Embryonic facial prominence (tissue), 1 donor: ENCODE results near the gene STBD1.
"Not testable (repeated sequence)": the region's sequence is repeated elsewhere in the genome, so short reads cannot be mapped to it uniquely, and the experiment has no call there.

Experiments used
- DNase-seq: peaks from one replicate; pipeline ENCODE4 v3.0.0-alpha.2; 2016; ENCODE audit errors: extremely low spot score

Gene STBD1

DNA sequence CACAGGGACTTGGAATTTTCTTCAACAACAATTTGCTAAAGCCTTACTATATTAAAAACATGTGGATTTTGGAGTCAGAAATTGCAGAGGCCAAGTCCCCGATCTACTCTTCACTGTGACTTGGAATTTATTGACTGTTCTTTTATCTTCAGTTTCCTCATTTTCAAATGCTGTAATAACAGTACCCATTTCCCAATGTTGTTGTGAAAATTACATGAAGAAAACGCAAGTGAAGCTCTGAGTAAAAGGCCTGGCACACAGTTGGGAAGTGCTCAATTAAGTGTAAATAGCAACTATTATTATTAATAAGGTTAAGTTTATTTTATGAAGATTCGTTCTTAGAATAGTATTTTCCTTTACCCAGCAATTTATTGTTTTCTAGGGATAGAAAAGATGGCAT, 15.7 kb downstream of the STBD1 start:
- no peak for DNase-seq

DNA sequence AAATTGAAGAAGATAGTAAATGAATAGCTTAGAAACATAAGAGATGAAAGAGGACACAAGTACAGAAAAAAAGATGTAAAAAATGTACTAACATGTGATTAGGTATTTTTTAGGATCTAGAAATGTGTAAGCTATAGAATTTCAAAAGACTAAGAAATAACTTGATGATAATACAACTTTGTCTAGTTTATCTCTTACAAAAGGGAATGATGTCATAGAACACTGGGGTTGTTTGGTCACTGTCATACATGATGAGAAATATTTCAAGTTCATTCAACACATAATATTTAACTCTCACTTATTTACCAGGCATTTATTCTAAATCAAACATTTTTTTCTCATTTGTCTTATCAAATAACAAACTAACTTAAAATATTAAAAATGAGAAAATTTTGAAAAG, 18.5 kb downstream of the STBD1 start:
- no peak for DNase-seq

DNA sequence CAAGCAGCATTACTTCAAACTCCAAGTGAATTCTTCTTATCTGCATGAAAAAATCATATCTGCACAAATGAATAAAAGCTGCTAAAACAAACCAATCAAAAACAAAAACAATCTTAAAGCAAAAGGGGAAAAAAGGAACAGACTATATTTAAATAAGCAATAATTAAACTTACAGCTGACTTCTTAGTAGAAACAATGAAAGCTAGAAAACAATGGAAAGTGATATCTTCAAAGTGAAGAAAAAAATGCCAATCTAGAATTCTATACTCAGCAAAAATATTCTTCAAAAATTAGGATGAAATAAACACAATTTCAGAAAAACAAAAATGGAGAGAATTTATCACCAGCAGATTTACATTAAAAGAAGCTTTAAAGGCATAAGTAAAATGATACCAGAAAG, 20.0 kb downstream of the STBD1 start:
- DNase-seq, result no peak

DNA sequence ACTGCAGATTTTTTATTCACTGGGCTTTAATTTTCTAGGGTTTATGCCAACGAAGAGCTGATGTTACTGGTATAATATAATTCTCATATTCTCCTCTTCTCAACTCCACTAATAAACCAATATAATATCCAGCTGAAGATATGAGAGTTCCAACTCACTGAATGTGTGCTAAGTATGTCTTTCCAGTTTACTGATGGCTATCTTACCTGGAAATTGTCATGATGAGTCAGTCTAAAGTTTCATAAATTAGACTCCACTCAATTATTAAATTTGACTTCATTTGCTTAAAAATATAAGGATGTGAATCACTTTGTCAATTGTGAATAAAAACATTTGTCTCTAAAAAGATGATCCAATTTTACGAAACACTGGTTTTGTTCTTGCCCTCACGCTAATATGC, 28.4 kb downstream of the STBD1 start:
- no peak for DNase-seq

DNA sequence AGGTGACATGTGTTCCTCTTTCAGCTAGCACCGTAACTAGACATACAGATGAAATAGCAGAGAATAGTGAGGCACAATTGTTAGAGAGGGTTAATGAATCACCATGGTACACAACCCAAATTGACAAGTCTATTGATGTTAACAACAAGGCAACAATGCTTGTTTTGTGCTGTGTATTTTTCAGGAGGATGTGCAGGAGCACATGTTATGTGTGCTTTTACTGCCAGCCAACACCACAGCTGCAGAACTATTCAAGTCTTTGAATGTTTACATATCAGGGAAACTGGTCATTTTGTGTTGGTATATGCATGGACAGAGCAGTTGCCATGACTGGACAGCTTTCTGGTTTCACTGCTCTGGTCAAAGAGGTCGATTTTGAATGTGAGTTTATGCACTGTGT, 32.8 kb downstream of the STBD1 start:
- DNase-seq, result no peak

DNA sequence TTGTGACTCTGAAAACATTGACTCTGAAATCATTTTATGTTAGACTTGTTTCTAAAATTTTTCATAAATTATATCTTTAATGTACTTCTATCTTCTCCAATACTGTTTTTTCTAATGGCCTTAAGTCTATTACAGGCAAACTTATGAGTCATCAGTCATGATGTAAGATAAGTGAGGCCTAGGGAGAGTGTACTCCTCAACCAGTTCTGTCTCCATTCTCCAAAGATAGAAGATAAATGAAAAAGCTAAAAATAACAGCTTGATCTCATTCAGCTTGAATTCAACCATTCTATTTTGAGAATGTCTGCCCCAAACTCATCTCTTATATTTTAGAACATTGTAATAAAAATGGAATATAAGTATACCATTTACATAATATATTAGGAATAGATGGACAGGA, 34.5 kb downstream of the STBD1 start:
- DNase-seq, result no peak

DNA sequence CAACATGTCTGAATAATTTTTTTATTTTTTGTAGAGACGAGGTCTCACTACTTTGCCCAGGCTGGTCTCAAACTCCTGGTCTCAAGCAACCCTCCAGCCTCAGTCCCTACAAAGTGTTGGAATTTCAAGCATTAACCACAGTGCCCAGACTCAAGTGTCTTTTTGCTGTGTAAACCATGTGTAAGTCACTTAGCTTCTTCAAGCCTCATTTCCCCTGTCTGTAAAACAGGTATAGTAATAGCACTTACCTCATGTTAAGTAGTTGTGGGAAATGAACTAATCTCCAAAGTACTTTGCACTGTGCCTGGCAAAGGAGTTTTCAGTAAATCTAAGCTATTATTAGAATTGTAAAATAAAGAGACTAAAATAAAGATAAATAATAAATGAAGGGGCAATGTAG, 35.7 kb downstream of the STBD1 start:
- DNase-seq, result no peak

DNA sequence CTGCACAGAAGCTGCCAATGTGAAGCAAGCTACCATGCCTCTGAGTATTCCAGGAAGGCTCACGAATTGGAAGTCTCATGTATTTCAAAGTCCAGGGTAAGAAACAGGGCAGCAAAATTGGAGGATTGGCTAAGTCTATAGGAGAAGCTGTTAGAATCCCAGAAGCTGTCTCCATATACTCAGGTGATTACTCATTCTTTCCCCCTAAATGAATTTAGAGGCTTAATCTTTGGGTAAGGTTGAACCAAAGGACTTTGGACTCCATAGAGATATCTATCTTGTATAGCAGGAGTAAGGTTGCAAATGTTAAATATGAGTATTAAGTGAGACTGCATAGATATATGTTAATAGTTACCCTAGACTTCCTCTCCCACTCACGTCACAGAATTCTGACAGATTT, 36.3 kb downstream of the STBD1 start:
- DNase-seq, result no peak

DNA sequence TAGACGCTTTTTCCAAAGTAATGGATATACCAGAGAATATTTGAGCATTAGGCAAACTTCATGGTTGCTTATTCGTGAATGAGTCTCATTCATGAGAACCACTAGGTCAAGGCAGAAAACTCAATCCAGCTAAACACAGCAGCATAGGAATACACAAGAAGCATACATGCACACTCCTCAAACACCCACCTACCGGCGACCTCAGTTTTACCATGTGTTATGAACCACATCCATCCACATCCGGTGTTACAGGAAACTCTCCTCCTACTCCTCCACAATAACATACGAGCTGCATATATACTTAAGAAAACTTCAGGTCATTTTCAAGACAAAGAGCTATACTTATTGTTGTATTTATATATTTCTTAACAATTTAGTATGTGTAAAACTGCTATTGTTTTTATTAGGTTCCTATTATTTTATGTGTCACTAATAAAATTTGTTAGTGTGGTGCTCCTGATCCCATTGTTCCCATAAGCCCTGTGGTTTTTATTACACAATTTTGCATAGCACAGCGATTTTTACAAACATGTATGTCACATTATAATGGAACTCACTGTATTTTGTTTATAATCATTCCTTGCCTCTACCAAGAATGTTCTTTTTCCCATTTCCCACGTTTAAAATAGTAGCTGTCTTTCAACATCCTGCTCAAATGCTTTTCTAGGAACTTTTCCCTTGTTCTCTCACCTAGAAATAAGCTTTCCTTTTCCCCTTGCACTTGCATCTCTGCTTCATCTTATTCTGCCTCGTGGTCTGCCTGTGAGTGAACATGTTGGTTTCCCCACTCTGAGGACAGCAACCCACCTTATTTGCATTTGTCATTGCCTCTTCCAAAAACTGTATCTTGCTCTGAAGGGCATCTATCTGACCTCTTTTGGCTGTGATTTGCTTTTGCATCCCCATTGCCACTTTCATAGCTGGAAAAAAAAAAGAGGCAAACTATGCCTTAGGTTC, 48.3 kb downstream of the STBD1 start:
- DNase-seq, result no peak

DNA sequence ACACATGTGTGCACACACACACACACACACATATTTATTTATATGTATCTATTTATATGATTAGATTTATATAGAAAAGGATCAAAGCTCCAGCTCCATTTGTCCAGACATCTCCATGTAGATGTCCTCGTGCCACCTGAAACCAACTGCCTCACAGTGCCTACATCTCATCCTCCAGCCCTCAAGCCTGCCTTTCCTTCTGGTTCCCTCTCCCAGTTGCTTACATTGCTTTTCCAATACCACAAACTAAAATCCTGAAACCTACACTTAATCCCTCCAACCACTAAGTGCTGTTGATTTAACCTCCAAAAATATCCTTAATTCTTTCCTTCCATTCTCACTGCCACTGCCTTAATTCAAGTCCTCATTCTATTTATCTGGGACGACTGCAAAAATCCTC, 51.4 kb downstream of the STBD1 start:
- DNase-seq, result no peak

DNA sequence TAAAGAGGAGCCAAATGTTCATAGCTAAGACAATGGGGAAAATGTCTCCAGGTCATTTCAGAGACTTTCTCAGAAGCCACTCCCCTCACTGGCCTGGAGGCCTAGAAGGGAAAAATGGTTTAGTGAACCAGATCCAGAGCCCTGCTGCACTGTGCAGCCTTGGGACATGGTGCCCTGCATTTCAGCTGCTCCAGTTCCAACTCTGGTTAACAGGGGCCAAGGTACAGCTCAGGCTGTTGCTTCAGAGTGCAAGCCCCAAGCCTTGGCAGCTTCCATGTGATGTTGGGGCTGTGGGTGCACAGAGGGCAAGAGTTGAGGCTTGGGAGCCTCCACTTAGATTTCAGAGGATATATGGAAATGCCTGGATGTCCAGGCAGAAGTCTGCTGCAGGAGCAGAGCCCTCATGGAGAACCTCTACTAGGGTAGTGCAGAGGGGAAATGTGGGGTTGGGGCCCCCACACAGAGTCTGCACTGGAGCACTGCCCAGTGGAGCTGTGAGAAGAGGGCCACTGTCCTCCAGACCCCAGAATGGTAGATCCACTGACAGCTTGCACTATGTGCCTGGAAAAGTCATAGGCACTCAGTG, 53.4 kb downstream of the STBD1 start:
- DNase-seq, result not testable (repeated sequence)
